ENCODE measurements around the gene PAGR1.

- TF ChIP-seq EZH2phosphoT487 (IDR thresholded peaks at IDR 0.05; ENCODE audit: insufficient read depth, low read depth) (no peak), EZH2 (IDR thresholded peaks at IDR 0.05; ENCODE audit: insufficient read depth, poor library complexity, severe bottlenecking) (no peak)
These were observed 6.8 kb upstream of the PAGR1 start for GRCh38 chr16:29809031-29809747.
